ENCODE measurements around the gene TMEM245. TPM values are rescaled to one million over a fixed set of nuclear protein-coding genes. Genes with fewer than 3 reads are reported as not detected.

The TMEM245 gene
- total RNA-seq, 4 donors from 2014 or later, result 109 to 192 (median 137) TPM

- Histone ChIP-seq H3K4me3 (no peak overlapping the region), H3K27me3 (no peaks in the 10 kb centered on the region), H3K9me3 (no peaks in the 10 kb centered on the region), H3K36me3 (peaks cover 0 to 22% (median 8%) of the 10 kb centered on the region in 4 donors), H3K4me1 (peaks cover 25 to 33% (median 31%) of the 10 kb centered on the region in 4 donors), H3K27ac (replicated peaks in 1 of 4) (no peak overlapping the region)
- intact Hi-C loops (cut with DNase I), result loop anchor here (5.0 kb wide), 1 partner anchor 81 kb away; no protein-coding TSS in a partner anchor
- no peak for DNase-seq (ENCODE audit: extremely low spot score)
- TF ChIP-seq POLR2AphosphoS5 (IDR thresholded peaks at IDR 0.05), result no peak
- TF ChIP-seq EP300 (IDR thresholded peaks at IDR 0.05), result no peak
- WGBS, result 86% methylated on average over 1 of the region's 1 CpG
Observed at GRCh38 chr9:109016132-109016531, 103.6 kb downstream of the TMEM245 start.

GRCh38 chr9:109014608-109015280 lies 105.0 kb downstream of the TMEM245 start:
- no peak for TF ChIP-seq EP300 (IDR thresholded peaks at IDR 0.05)
- no peak for TF ChIP-seq POLR2A (IDR thresholded peaks at IDR 0.05; ENCODE audit: low read depth)
- TF ChIP-seq POLR2AphosphoS5 (IDR thresholded peaks at IDR 0.05), result no peak
- DNase-seq (ENCODE audit: extremely low spot score), result no peak
- H3K36me3 ChIP-seq, result peaks cover 0 to 14% (median 5%) of the 10 kb centered on the region in 4 donors
- peak overlapping the region; percentile 96 to 99 (median 99) for H3K27ac ChIP-seq (replicated peaks in 1 of 4)
- H3K4me1 ChIP-seq, result peaks cover 38 to 46% (median 44%) of the 10 kb centered on the region in 4 donors
- intact Hi-C loops (cut with DNase I), result loop anchor here (5.0 kb wide), 4 partner anchors 62 to 103 kb away; partner anchors contain the start of genes ABITRAM, ELP1 and TMEM245
- peak overlapping the region in 1 of 4 donors; percentile 99 for H3K4me3 ChIP-seq
- 72% methylated on average over 7 of the region's 7 CpGs for WGBS
- no peaks in the 10 kb centered on the region for H3K27me3 ChIP-seq
- no peaks in the 10 kb centered on the region for H3K9me3 ChIP-seq

- Histone ChIP-seq H3K9me3 (no peaks in the 10 kb centered on the region), H3K4me1 (peaks cover 42 to 48% (median 46%) of the 10 kb centered on the region in 4 donors), H3K36me3 (peaks cover 0 to 6% (median under 1%) of the 10 kb centered on the region in 4 donors), H3K4me3 (peak overlapping the region; percentile 81 to 99 (median 92)), H3K27me3 (no peaks in the 10 kb centered on the region), H3K27ac (replicated peaks in 1 of 4) (peak overlapping the region; percentile 96 to 99 (median 99))
- TF ChIP-seq, protein P1, sequence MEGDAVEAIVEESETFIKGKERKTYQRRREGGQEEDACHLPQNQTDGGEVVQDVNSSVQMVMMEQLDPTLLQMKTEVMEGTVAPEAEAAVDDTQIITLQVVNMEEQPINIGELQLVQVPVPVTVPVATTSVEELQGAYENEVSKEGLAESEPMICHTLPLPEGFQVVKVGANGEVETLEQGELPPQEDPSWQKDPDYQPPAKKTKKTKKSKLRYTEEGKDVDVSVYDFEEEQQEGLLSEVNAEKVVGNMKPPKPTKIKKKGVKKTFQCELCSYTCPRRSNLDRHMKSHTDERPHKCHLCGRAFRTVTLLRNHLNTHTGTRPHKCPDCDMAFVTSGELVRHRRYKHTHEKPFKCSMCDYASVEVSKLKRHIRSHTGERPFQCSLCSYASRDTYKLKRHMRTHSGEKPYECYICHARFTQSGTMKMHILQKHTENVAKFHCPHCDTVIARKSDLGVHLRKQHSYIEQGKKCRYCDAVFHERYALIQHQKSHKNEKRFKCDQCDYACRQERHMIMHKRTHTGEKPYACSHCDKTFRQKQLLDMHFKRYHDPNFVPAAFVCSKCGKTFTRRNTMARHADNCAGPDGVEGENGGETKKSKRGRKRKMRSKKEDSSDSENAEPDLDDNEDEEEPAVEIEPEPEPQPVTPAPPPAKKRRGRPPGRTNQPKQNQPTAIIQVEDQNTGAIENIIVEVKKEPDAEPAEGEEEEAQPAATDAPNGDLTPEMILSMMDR (IDR thresholded peaks at IDR 0.05), result no peak
- peak; percentile 7 to 36 for TF ChIP-seq POLR2AphosphoS5 (IDR thresholded peaks at IDR 0.05)
- intact Hi-C loops (cut with DNase I), result loop anchor here (5.0 kb wide), 3 partner anchors 62 to 103 kb away; partner anchors contain the start of genes ABITRAM, ELP1 and TMEM245
- DNase-seq (ENCODE audit: extremely low spot score), result no peak
- 20% methylated on average over 17 of the region's 19 CpGs for WGBS
Observed at GRCh38 chr9:109013679-109014607, 105.8 kb downstream of the TMEM245 start.

- Histone ChIP-seq H3K4me1 (peaks cover 41 to 52% (median 50%) of the 10 kb centered on the region in 4 donors), H3K9me3 (no peaks in the 10 kb centered on the region), H3K36me3 (no peaks in the 10 kb centered on the region), H3K4me3 (peak within 1 kb of the TSS; percentile 81 to 99 (median 92)), H3K27ac (replicated peaks in 1 of 4) (peak within 1 kb of the TSS; percentile 96 to 99 (median 99)), H3K27me3 (no peaks in the 10 kb centered on the region)
- WGBS, result 0% methylated on average over 13 of the region's 99 CpGs
- intact Hi-C loops (cut with DNase I), result loop anchor here (5.0 kb wide), 3 partner anchors 61 to 104 kb away; partner anchors contain the start of genes ABITRAM, ELP1 and TMEM245
- peak; percentile 76 for TF ChIP-seq POLR2A (IDR thresholded peaks at IDR 0.05; ENCODE audit: low read depth)
- TF ChIP-seq, protein P1 (IDR thresholded peaks at IDR 0.05), result no peak
- TF ChIP-seq POLR2AphosphoS5 (IDR thresholded peaks at IDR 0.05), result peak; percentile 86 to 95
- no peak for TF ChIP-seq EP300 (IDR thresholded peaks at IDR 0.05)
- peak; percentile 98 for DNase-seq (ENCODE audit: extremely low spot score)
Observed at GRCh38 chr9:109012876-109013678, 106.7 kb downstream of the TMEM245 start, which contains the start of gene CTNNAL1. Gene CTNNAL1 (minus strand): TSS chr9:109013499. CDS start chr9:109013442, 57 bp downstream.

All from esophagus muscularis mucosa (tissue), 4 donors.